PFSK-1 (cell line): ENCODE measurements around the gene MT1A.

Experiments
- POLR2AphosphoS5 ChIP-seq: IDR thresholded peaks from 2 replicates; pipeline ENCODE4 v1.6.1; 2012; ENCODE audit warnings: low read depth, mild to moderate bottlenecking, control low read depth, low read length, moderate library complexity
- SIN3A ChIP-seq: IDR thresholded peaks from 2 replicates; pipeline ENCODE4 v1.6.1; 2012; ENCODE audit warnings: mild to moderate bottlenecking, low read length, moderate library complexity, borderline replicate concordance; ENCODE audit not compliant: insufficient read depth

- no peak for TF ChIP-seq POLR2AphosphoS5
- TF ChIP-seq SIN3A = no peak
Measured at GRCh38 chr16:56669840-56670619, 31.6 kb downstream of the MT1A start.
